HEK293 (cell line): Measurements from ENCODE around the gene ALG12.

Source experiments
- HOXA7 ChIP-seq: sonication (generic); formaldehyde crosslinking; IDR thresholded peaks from 2 replicates; pipeline ENCODE4 v1.8.1; 2022; ENCODE audit warnings: missing genetic modification reagents, borderline replicate concordance
- MEIS1 ChIP-seq: sonication (generic); formaldehyde crosslinking; IDR thresholded peaks from 2 replicates; pipeline ENCODE4 v1.8.1; 2022; ENCODE audit warnings: missing genetic modification reagents, mild to moderate bottlenecking, borderline replicate concordance
- REPIN1 ChIP-seq: fragments of 450-650 bp; formaldehyde crosslinking; IDR thresholded peaks from 2 replicates; pipeline ENCODE4 v1.5.1; 2017; ENCODE audit warnings: missing biosample characterization, missing genetic modification characterization, low read depth
- ZNF175 ChIP-seq: fragments of 450-650 bp; formaldehyde crosslinking; IDR thresholded peaks from 2 replicates; pipeline ENCODE4 v1.5.1; 2016; ENCODE audit warnings: missing biosample characterization, missing genetic modification characterization
- ZNF239 ChIP-seq: fragments of 450-650 bp; formaldehyde crosslinking; IDR thresholded peaks from 2 replicates; pipeline ENCODE4 v1.5.1; 2016; ENCODE audit warnings: missing biosample characterization, missing genetic modification characterization
- ZNF404 ChIP-seq: fragments of 450-650 bp; formaldehyde crosslinking; IDR thresholded peaks from 2 replicates; pipeline ENCODE4 v1.5.1; 2017; ENCODE audit warnings: missing biosample characterization, missing genetic modification characterization
- ZNF549 ChIP-seq: fragments of 450-650 bp; IDR thresholded peaks from 2 replicates; pipeline ENCODE4 v1.5.1; 2018; ENCODE audit warnings: missing biosample characterization, missing genetic modification characterization, mild to moderate bottlenecking, inconsistent platforms, moderate library complexity
- ZNF626 ChIP-seq: fragments of 450-650 bp; sonication (Bioruptor Pico); formaldehyde crosslinking; IDR thresholded peaks from 2 replicates; pipeline ENCODE4 v1.5.1; 2018; ENCODE audit warnings: missing biosample characterization, missing genetic modification characterization, inconsistent platforms
- ZNF837 ChIP-seq: fragments of 450-650 bp; formaldehyde crosslinking; IDR thresholded peaks from 2 replicates; pipeline ENCODE4 v1.5.1; 2016; ENCODE audit warnings: missing biosample characterization, missing genetic modification characterization
- TF ChIP-seq, protein P1 (sequence below): fragments of 450-650 bp; formaldehyde crosslinking; IDR thresholded peaks from 2 replicates; pipeline ENCODE4 v1.5.1; 2016; ENCODE audit warnings: missing biosample characterization, missing genetic modification characterization
- TF ChIP-seq, protein P2 (sequence below): fragments of 450-650 bp; formaldehyde crosslinking; IDR thresholded peaks from 2 replicates; pipeline ENCODE4 v1.5.1; 2016; ENCODE audit warnings: missing biosample characterization, missing genetic modification characterization, low read depth
- TF ChIP-seq, protein P3 (sequence below): sonication (generic); formaldehyde crosslinking; IDR thresholded peaks from 2 replicates; pipeline ENCODE4 v1.8.1; 2022; ENCODE audit warnings: mild to moderate bottlenecking, moderate library complexity, missing genetic modification reagents
- TF ChIP-seq, protein P4 (sequence below): fragments of 450-650 bp; formaldehyde crosslinking; IDR thresholded peaks from 2 replicates; pipeline ENCODE4 v1.5.1; 2016; ENCODE audit warnings: missing biosample characterization, missing genetic modification characterization
- TF ChIP-seq, protein P5 (sequence below): fragments of 450-650 bp; formaldehyde crosslinking; IDR thresholded peaks from 2 replicates; pipeline ENCODE4 v1.5.1; 2016; ENCODE audit warnings: missing biosample characterization, missing genetic modification characterization

DNA sequence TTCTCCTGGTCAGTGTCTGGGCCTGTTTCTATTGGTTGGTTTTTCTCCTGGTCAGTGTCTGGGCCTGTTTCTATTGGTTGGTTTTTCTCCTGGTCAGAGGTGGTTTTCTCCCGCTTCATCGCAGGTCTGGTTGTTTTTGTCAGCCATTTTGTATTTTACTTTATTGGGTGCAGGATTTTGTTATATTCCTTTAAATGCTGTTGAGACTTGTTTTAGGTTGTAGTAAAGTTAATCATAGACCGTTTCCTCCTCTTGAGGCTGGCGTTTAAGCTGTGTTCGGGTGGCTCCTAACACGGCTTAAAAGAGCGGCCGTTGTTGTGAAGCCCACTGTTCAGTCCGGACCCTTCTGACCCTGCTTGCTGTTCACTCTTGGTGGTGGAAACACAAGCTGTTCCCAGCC, 38.4 kb downstream of the ALG12 start:
- TF ChIP-seq, protein P1, sequence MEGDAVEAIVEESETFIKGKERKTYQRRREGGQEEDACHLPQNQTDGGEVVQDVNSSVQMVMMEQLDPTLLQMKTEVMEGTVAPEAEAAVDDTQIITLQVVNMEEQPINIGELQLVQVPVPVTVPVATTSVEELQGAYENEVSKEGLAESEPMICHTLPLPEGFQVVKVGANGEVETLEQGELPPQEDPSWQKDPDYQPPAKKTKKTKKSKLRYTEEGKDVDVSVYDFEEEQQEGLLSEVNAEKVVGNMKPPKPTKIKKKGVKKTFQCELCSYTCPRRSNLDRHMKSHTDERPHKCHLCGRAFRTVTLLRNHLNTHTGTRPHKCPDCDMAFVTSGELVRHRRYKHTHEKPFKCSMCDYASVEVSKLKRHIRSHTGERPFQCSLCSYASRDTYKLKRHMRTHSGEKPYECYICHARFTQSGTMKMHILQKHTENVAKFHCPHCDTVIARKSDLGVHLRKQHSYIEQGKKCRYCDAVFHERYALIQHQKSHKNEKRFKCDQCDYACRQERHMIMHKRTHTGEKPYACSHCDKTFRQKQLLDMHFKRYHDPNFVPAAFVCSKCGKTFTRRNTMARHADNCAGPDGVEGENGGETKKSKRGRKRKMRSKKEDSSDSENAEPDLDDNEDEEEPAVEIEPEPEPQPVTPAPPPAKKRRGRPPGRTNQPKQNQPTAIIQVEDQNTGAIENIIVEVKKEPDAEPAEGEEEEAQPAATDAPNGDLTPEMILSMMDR (tag by site-specific recombination) = no peak
- TF ChIP-seq HOXA7 (CRISPR knock-in tag) (no peak), ZNF626 (tag by site-specific recombination) (no peak), ZNF837 (tag by site-specific recombination) (no peak), ZNF549 (tag by site-specific recombination) (no peak), ZNF175 (tag by site-specific recombination) (no peak), MEIS1 (CRISPR knock-in tag) (no peak), ZNF239 (no peak), ZNF404 (no peak), REPIN1 (tag by site-specific recombination) (no peak)
- TF ChIP-seq, protein P2, sequence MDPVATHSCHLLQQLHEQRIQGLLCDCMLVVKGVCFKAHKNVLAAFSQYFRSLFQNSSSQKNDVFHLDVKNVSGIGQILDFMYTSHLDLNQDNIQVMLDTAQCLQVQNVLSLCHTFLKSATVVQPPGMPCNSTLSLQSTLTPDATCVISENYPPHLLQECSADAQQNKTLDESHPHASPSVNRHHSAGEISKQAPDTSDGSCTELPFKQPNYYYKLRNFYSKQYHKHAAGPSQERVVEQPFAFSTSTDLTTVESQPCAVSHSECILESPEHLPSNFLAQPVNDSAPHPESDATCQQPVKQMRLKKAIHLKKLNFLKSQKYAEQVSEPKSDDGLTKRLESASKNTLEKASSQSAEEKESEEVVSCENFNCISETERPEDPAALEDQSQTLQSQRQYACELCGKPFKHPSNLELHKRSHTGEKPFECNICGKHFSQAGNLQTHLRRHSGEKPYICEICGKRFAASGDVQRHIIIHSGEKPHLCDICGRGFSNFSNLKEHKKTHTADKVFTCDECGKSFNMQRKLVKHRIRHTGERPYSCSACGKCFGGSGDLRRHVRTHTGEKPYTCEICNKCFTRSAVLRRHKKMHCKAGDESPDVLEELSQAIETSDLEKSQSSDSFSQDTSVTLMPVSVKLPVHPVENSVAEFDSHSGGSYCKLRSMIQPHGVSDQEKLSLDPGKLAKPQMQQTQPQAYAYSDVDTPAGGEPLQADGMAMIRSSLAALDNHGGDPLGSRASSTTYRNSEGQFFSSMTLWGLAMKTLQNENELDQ (tag by site-specific recombination) = no peak
- TF ChIP-seq, protein P3, sequence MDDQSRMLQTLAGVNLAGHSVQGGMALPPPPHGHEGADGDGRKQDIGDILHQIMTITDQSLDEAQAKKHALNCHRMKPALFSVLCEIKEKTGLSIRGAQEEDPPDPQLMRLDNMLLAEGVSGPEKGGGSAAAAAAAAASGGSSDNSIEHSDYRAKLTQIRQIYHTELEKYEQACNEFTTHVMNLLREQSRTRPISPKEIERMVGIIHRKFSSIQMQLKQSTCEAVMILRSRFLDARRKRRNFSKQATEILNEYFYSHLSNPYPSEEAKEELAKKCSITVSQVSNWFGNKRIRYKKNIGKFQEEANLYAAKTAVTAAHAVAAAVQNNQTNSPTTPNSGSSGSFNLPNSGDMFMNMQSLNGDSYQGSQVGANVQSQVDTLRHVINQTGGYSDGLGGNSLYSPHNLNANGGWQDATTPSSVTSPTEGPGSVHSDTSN (CRISPR knock-in tag) = no peak
- TF ChIP-seq, protein P4, sequence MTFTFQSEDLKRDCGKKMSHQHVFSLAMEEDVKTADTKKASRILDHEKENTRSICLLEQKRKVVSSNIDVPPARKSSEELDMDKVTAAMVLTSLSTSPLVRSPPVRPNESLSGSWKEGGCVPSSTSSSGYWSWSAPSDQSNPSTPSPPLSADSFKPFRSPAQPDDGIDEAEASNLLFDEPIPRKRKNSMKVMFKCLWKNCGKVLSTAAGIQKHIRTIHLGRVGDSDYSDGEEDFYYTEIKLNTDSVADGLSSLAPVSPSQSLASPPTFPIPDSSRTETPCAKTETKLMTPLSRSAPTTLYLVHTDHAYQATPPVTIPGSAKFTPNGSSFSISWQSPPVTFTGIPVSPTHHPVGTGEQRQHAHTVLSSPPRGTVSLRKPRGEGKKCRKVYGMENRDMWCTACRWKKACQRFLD = no peak
- TF ChIP-seq, protein P5, sequence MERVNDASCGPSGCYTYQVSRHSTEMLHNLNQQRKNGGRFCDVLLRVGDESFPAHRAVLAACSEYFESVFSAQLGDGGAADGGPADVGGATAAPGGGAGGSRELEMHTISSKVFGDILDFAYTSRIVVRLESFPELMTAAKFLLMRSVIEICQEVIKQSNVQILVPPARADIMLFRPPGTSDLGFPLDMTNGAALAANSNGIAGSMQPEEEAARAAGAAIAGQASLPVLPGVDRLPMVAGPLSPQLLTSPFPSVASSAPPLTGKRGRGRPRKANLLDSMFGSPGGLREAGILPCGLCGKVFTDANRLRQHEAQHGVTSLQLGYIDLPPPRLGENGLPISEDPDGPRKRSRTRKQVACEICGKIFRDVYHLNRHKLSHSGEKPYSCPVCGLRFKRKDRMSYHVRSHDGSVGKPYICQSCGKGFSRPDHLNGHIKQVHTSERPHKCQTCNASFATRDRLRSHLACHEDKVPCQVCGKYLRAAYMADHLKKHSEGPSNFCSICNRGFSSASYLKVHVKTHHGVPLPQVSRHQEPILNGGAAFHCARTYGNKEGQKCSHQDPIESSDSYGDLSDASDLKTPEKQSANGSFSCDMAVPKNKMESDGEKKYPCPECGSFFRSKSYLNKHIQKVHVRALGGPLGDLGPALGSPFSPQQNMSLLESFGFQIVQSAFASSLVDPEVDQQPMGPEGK (tag by site-specific recombination) = no peak
